Measurements from ENCODE around the gene SAP30L.

Gene SAP30L

GRCh38 chr5:154455585-154455984, 9.8 kb downstream of the SAP30L start:
- no peak overlapping the region for H3K4me3 ChIP-seq (ENCODE audit: low read length)
- no peak for DNase-seq (ENCODE audit: low read depth, low spot score)

GRCh38 chr5:154456540-154456939, 10.7 kb downstream of the SAP30L start:
- DNase-seq (ENCODE audit: low read depth, low spot score) = no peak
- H3K4me3 ChIP-seq (ENCODE audit: low read length) = no peak overlapping the region

GRCh38 chr5:154459015-154459414, 13.2 kb downstream of the SAP30L start:
- H3K4me3 ChIP-seq (ENCODE audit: low read length) = no peak overlapping the region
- no peak for DNase-seq (ENCODE audit: low read depth, low spot score)

- no peak for DNase-seq (ENCODE audit: low read depth, low spot score)
- no peak overlapping the region for H3K4me3 ChIP-seq (ENCODE audit: low read length)
Observed at GRCh38 chr5:154460172-154460571, 14.4 kb downstream of the SAP30L start.

- H3K4me3 ChIP-seq (ENCODE audit: low read length) = no peak overlapping the region
- no peak for DNase-seq (ENCODE audit: low read depth, low spot score)
Observed at GRCh38 chr5:154461531-154461930, 15.7 kb downstream of the SAP30L start.

- no peak overlapping the region for H3K4me3 ChIP-seq (ENCODE audit: low read length)
- DNase-seq (ENCODE audit: low read depth, low spot score) = no peak
Observed at GRCh38 chr5:154464438-154464837, 18.6 kb downstream of the SAP30L start.

- DNase-seq (ENCODE audit: low read depth, low spot score) = no peak
- H3K4me3 ChIP-seq (ENCODE audit: low read length) = no peak overlapping the region
Observed at GRCh38 chr5:154465169-154465568, 19.4 kb downstream of the SAP30L start.

- H3K4me3 ChIP-seq (ENCODE audit: low read length) = no peak overlapping the region
- DNase-seq (ENCODE audit: low read depth, low spot score) = no peak
Observed at GRCh38 chr5:154466147-154466546, 20.4 kb downstream of the SAP30L start.

- DNase-seq (ENCODE audit: low read depth, low spot score) = no peak
Observed at GRCh38 chr5:154466671-154467070, 20.9 kb downstream of the SAP30L start.

GRCh38 chr5:154467655-154468354, 22.0 kb downstream of the SAP30L start:
- peak; percentile 37 for DNase-seq (ENCODE audit: low read depth, low spot score)
- no peak overlapping the region for H3K4me3 ChIP-seq (ENCODE audit: low read length)

More at GRCh38 chr5:154466671-154467070, 20.9 kb downstream of the SAP30L start:
- H3K4me3 ChIP-seq (ENCODE audit: low read length) = no peak overlapping the region

GRCh38 chr5:154470137-154470536, 24.3 kb downstream of the SAP30L start:
- no peak overlapping the region for H3K4me3 ChIP-seq (ENCODE audit: low read length)
- DNase-seq (ENCODE audit: low read depth, low spot score) = no peak

GRCh38 chr5:154470947-154471870, 25.4 kb downstream of the SAP30L start:
- no peak overlapping the region for H3K4me3 ChIP-seq (ENCODE audit: low read length)
- no peak for DNase-seq (ENCODE audit: low read depth, low spot score)

- H3K4me3 ChIP-seq (ENCODE audit: low read length) = no peak overlapping the region
- no peak for DNase-seq (ENCODE audit: low read depth, low spot score)
Observed at GRCh38 chr5:154472871-154473580, 27.2 kb downstream of the SAP30L start.

- DNase-seq (ENCODE audit: low read depth, low spot score) = no peak
- no peak overlapping the region for H3K4me3 ChIP-seq (ENCODE audit: low read length)
Observed at GRCh38 chr5:154473581-154474283, 27.9 kb downstream of the SAP30L start.

GRCh38 chr5:154474396-154475334, 28.9 kb downstream of the SAP30L start:
- no peak overlapping the region for H3K4me3 ChIP-seq (ENCODE audit: low read length)
- DNase-seq (ENCODE audit: low read depth, low spot score) = no peak

GRCh38 chr5:154475591-154476353, 30.0 kb downstream of the SAP30L start:
- no peak overlapping the region for H3K4me3 ChIP-seq (ENCODE audit: low read length)
- DNase-seq (ENCODE audit: low read depth, low spot score) = no peak

All from Jurkat, Clone E6-1 (cell line).